ENCODE data around the gene AVPR2. TPM values are rescaled to one million over a fixed set of nuclear protein-coding genes. Genes with fewer than 3 reads are reported as not detected.

Gene AVPR2
- total RNA-seq, 1 experiment from 2014 or later, result 10.6 TPM

- Histone ChIP-seq H3K9me3 (ENCODE audit: control insufficient read depth, insufficient read depth, low read depth, low read length) (no peaks in the 10 kb centered on the region), H3K27ac (ENCODE audit: low read length) (peak overlapping the region; percentile 34; the same call in 1 of the 2 replicates), H3K4me3 (ENCODE audit: low read depth in 2 of 2, low read length in 2 of 2) (no peak overlapping the region), H3K27me3 (ENCODE audit: control insufficient read depth, insufficient read depth, low read length) (no peaks in the 10 kb centered on the region), H3K36me3 (ENCODE audit: control insufficient read depth, insufficient read depth, low read length) (peaks cover 7% of the 10 kb centered on the region), H3K4me1 (ENCODE audit: control insufficient read depth, insufficient read depth, low read length) (peaks cover 31% of the 10 kb centered on the region)
- in situ Hi-C loops (cut with HindIII; ENCODE audit: low pct_unique_long_range_greater_than_20kb, low sequenced_read_pairs) (no loop called here), intact Hi-C loops (cut with micrococcal nuclease; ENCODE audit: unreplicated experiment) (no loop called here)
- ChIA-PET POLR2A (no interaction called here), CTCF (no interaction called here)
- no TSS peak for BruUV-seq (replicated peaks)
- TF ChIP-seq TCF7L2 (IDR thresholded peaks at IDR 0.05; ENCODE audit: low read depth, low read length) (no peak), POLR2AphosphoS5 (IDR thresholded peaks at IDR 0.05; ENCODE audit: low read depth, low read length) (no peak), SIN3A (IDR thresholded peaks at IDR 0.05; ENCODE audit: borderline replicate concordance, insufficient read depth, low read depth, low read length) (no peak)
- TF ChIP-seq, protein P1, sequence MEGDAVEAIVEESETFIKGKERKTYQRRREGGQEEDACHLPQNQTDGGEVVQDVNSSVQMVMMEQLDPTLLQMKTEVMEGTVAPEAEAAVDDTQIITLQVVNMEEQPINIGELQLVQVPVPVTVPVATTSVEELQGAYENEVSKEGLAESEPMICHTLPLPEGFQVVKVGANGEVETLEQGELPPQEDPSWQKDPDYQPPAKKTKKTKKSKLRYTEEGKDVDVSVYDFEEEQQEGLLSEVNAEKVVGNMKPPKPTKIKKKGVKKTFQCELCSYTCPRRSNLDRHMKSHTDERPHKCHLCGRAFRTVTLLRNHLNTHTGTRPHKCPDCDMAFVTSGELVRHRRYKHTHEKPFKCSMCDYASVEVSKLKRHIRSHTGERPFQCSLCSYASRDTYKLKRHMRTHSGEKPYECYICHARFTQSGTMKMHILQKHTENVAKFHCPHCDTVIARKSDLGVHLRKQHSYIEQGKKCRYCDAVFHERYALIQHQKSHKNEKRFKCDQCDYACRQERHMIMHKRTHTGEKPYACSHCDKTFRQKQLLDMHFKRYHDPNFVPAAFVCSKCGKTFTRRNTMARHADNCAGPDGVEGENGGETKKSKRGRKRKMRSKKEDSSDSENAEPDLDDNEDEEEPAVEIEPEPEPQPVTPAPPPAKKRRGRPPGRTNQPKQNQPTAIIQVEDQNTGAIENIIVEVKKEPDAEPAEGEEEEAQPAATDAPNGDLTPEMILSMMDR (IDR thresholded peaks at IDR 0.05), result no peak
- ATAC-seq (no peak), DNase-seq (ENCODE audit: low read depth, low spot score) (no peak)
These were observed 27.3 kb downstream of the AVPR2 start for GRCh38 chrX:153931748-153932147.

DNA sequence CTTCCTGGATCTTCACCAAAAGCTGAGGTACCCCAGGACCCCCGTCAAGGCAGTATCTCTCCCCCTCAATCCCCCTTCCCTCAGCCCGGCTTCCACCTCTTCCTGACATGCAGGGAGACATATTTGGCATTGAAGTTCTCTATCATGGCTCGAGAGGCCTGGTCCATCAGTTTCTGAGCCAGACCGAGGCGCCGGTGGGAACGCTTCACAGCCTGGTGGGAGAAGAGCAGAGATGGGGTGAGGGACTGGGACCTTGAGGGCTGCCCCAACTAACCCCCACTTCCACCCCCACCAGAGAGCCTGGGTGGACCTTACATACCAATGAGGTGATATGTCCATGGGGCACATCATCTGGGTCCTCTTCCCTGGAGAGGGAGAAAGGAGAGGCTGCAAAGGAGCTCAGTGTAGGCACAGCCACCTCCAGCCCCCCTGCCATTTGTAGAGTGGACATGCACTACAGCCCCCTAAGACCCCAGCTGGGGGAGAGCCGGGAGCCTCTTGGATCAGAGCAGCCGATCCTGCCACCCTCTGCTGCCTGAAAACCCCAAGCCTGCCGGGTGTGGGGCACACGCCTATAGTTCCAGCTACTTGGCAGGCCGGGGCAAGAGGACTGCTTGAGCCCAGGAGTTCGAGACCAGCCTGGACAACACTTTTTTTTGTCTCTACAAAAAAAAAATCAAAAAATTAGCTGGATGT, 27.9 kb downstream of the AVPR2 start:
- peaks cover 26% of the 10 kb centered on the region for H3K4me1 ChIP-seq (ENCODE audit: control insufficient read depth, insufficient read depth, low read length)
- H3K9me3 ChIP-seq (ENCODE audit: control insufficient read depth, insufficient read depth, low read depth, low read length), result no peaks in the 10 kb centered on the region
- no peak for ATAC-seq
- POLR2A ChIA-PET, result no interaction called here
- peaks cover 7% of the 10 kb centered on the region for H3K36me3 ChIP-seq (ENCODE audit: control insufficient read depth, insufficient read depth, low read length)
- intact Hi-C loops (cut with micrococcal nuclease; ENCODE audit: unreplicated experiment) (no loop called here), in situ Hi-C loops (cut with HindIII; ENCODE audit: low pct_unique_long_range_greater_than_20kb, low sequenced_read_pairs) (no loop called here)
- DNase-seq (ENCODE audit: low read depth, low spot score), result no peak
- no peak overlapping the region for H3K4me3 ChIP-seq (ENCODE audit: low read depth in 2 of 2, low read length in 2 of 2)
- BruUV-seq (replicated peaks), result no TSS peak
- no peak for TF ChIP-seq TCF7L2 (IDR thresholded peaks at IDR 0.05; ENCODE audit: low read depth, low read length)
- TF ChIP-seq REST (IDR thresholded peaks at IDR 0.05; ENCODE audit: insufficient read depth in 1 of 2, low read depth in 2 of 2, low read length in 1 of 2), result no peak
- TF ChIP-seq, protein P1 (IDR thresholded peaks at IDR 0.05), result no peak
- TF ChIP-seq SIN3A (IDR thresholded peaks at IDR 0.05; ENCODE audit: borderline replicate concordance, insufficient read depth, low read depth, low read length), result no peak
- no peak for TF ChIP-seq POLR2AphosphoS5 (IDR thresholded peaks at IDR 0.05; ENCODE audit: low read depth, low read length)
- 0 out of 2 replicates have a peak overlapping the region, but pooled peaks have one; percentile 12 for H3K27ac ChIP-seq (ENCODE audit: low read length)
- CTCF ChIA-PET, result no interaction called here
- H3K27me3 ChIP-seq (ENCODE audit: control insufficient read depth, insufficient read depth, low read length), result no peaks in the 10 kb centered on the region
